HG03039 (cell line): ENCODE results near the gene CHD6.

Experiments
- ATAC-seq: cut with Tn5 transposase; IDR thresholded peaks from one replicate; pipeline ENCODE4 v1.9.1; 2021; ENCODE audit warnings: mild to moderate bottlenecking, moderate library complexity; ENCODE audit not compliant: unreplicated experiment

The CHD6 gene

GRCh38 chr20:41508335-41508734, 109.8 kb downstream of the CHD6 start:
- ATAC-seq = no peak

- ATAC-seq = no peak
These were observed 110.3 kb downstream of the CHD6 start for GRCh38 chr20:41507851-41508250.

GRCh38 chr20:41507436-41507835, 110.7 kb downstream of the CHD6 start:
- ATAC-seq = no peak

- no peak for ATAC-seq
These were observed 111.8 kb downstream of the CHD6 start for GRCh38 chr20:41506192-41506915.

- no peak for ATAC-seq
These were observed 113.0 kb downstream of the CHD6 start for GRCh38 chr20:41505184-41505583.

GRCh38 chr20:41501376-41501775, 116.8 kb downstream of the CHD6 start:
- ATAC-seq = no peak

- no peak for ATAC-seq
These were observed 118.0 kb downstream of the CHD6 start for GRCh38 chr20:41499961-41500725.

- no peak for ATAC-seq
These were observed 119.1 kb downstream of the CHD6 start for GRCh38 chr20:41499064-41499463.

GRCh38 chr20:41497186-41497895, 120.8 kb downstream of the CHD6 start:
- no peak for ATAC-seq

- no peak for ATAC-seq
These were observed 123.7 kb downstream of the CHD6 start for GRCh38 chr20:41494451-41494850.

- no peak for ATAC-seq
These were observed 134.6 kb downstream of the CHD6 start for GRCh38 chr20:41483553-41483930.

- no peak for ATAC-seq
These were observed 135.3 kb downstream of the CHD6 start for GRCh38 chr20:41482647-41483552.

GRCh38 chr20:41480054-41480770, 138.0 kb downstream of the CHD6 start:
- ATAC-seq = no peak

GRCh38 chr20:41479113-41479512, 139.1 kb downstream of the CHD6 start:
- ATAC-seq = no peak

- no peak for ATAC-seq
These were observed 140.2 kb downstream of the CHD6 start for GRCh38 chr20:41478026-41478425.

- ATAC-seq = no peak
These were observed 141.7 kb downstream of the CHD6 start for GRCh38 chr20:41476446-41476845.

- ATAC-seq = no peak
These were observed 142.2 kb downstream of the CHD6 start for GRCh38 chr20:41476013-41476441.

- ATAC-seq = no peak
These were observed 142.7 kb downstream of the CHD6 start for GRCh38 chr20:41475503-41475902.

GRCh38 chr20:41470362-41471095, 147.6 kb downstream of the CHD6 start:
- ATAC-seq = no peak
